ENCODE measurements around the gene ZDHHC4.

ZDHHC4 gene

GRCh38 chr7:6577369-6578113 is at the start of gene ZDHHC4:
ZDHHC4 (plus strand) TSS chr7:6577454; CDS start chr7:6580562, 3,108 bp downstream.
- peak; percentile 83 for DNase-seq (ENCODE audit: low spot score)

- DNase-seq (ENCODE audit: low spot score) = no peak
Observed at GRCh38 chr7:6528401-6529130, 48.7 kb upstream of the ZDHHC4 start.

- no peak for DNase-seq (ENCODE audit: low spot score)
Observed at GRCh38 chr7:6529643-6530042, 47.6 kb upstream of the ZDHHC4 start.

GRCh38 chr7:6530626-6531491 is 46.4 kb upstream of the ZDHHC4 start:
- DNase-seq (ENCODE audit: low spot score) = peak; percentile 78

- no peak for DNase-seq (ENCODE audit: low spot score)
Observed at GRCh38 chr7:6531492-6532279, 45.6 kb upstream of the ZDHHC4 start.

- DNase-seq (ENCODE audit: low spot score) = no peak
Observed at GRCh38 chr7:6532516-6532915, 44.7 kb upstream of the ZDHHC4 start.

- DNase-seq (ENCODE audit: low spot score) = no peak
Observed at GRCh38 chr7:6533893-6534495, 43.3 kb upstream of the ZDHHC4 start.

- peak; percentile 73 for DNase-seq (ENCODE audit: low spot score)
Observed at GRCh38 chr7:6536262-6537260, 40.7 kb upstream of the ZDHHC4 start.

GRCh38 chr7:6542368-6542767 is 34.9 kb upstream of the ZDHHC4 start:
- no peak for DNase-seq (ENCODE audit: low spot score)

- DNase-seq (ENCODE audit: low spot score) = no peak
Observed at GRCh38 chr7:6545398-6546126, 31.7 kb upstream of the ZDHHC4 start.

GRCh38 chr7:6546498-6547251 is 30.6 kb upstream of the ZDHHC4 start:
- no peak for DNase-seq (ENCODE audit: low spot score)

GRCh38 chr7:6547400-6547799 is 29.9 kb upstream of the ZDHHC4 start:
- DNase-seq (ENCODE audit: low spot score) = no peak

GRCh38 chr7:6551016-6551511 is 26.2 kb upstream of the ZDHHC4 start, which contains the start of gene GRID2IP:
GRID2IP (minus strand) TSS chr7:6551461; CDS start chr7:6551436, 25 bp downstream.
- no peak for DNase-seq (ENCODE audit: low spot score)

GRCh38 chr7:6553448-6554044 is 23.7 kb upstream of the ZDHHC4 start:
- no peak for DNase-seq (ENCODE audit: low spot score)

- no peak for DNase-seq (ENCODE audit: low spot score)
Observed at GRCh38 chr7:6554848-6555247, 22.4 kb upstream of the ZDHHC4 start.

- DNase-seq (ENCODE audit: low spot score) = no peak
Observed at GRCh38 chr7:6556196-6556595, 21.1 kb upstream of the ZDHHC4 start.

GRCh38 chr7:6558837-6559236 is 18.4 kb upstream of the ZDHHC4 start:
- no peak for DNase-seq (ENCODE audit: low spot score)

GRCh38 chr7:6559896-6560295 is 17.4 kb upstream of the ZDHHC4 start:
- DNase-seq (ENCODE audit: low spot score) = no peak

All from ecto neural progenitor cell (in vitro differentiated cells).